ENCODE measurements around the gene PIGL.

Gene PIGL

GRCh38 chr17:16313139-16314090 is 96.4 kb downstream of the PIGL start:
- no peak for DNase-seq

- DNase-seq: no peak
Observed at GRCh38 chr17:16314189-16314588, 97.2 kb downstream of the PIGL start.

GRCh38 chr17:16314859-16315258 is 97.8 kb downstream of the PIGL start:
- DNase-seq: no peak

- DNase-seq: no peak
Observed at GRCh38 chr17:16319969-16320368, 103.0 kb downstream of the PIGL start.

- no peak for DNase-seq
Observed at GRCh38 chr17:16322636-16323035, 105.6 kb downstream of the PIGL start.

- no peak for DNase-seq
Observed at GRCh38 chr17:16325964-16326363, 109.0 kb downstream of the PIGL start.

- no peak for DNase-seq
Observed at GRCh38 chr17:16327018-16327417, 110.0 kb downstream of the PIGL start.

- DNase-seq: no peak
Observed at GRCh38 chr17:16328997-16329396, 112.0 kb downstream of the PIGL start.

GRCh38 chr17:16329519-16330271 is 112.7 kb downstream of the PIGL start:
- no peak for DNase-seq

GRCh38 chr17:16338391-16338790 is 121.4 kb downstream of the PIGL start:
- DNase-seq: no peak

- DNase-seq: no peak
Observed at GRCh38 chr17:16339402-16339801, 122.4 kb downstream of the PIGL start.

GRCh38 chr17:16339959-16340358 is 122.9 kb downstream of the PIGL start:
- DNase-seq: no peak

- DNase-seq: no peak
Observed at GRCh38 chr17:16342979-16343378, 126.0 kb downstream of the PIGL start.

- DNase-seq: no peak
Observed at GRCh38 chr17:16343569-16343968, 126.6 kb downstream of the PIGL start.

- DNase-seq: no peak
Observed at GRCh38 chr17:16345565-16345964, 128.6 kb downstream of the PIGL start.

- no peak for DNase-seq
Observed at GRCh38 chr17:16346721-16347271, 129.8 kb downstream of the PIGL start.

- no peak for DNase-seq
Observed at GRCh38 chr17:16348586-16348985, 131.6 kb downstream of the PIGL start.

GRCh38 chr17:16349431-16349830 is 132.4 kb downstream of the PIGL start:
- no peak for DNase-seq

- no peak for DNase-seq
Observed at GRCh38 chr17:16351831-16352230, 134.8 kb downstream of the PIGL start.

GRCh38 chr17:16352303-16352666 is 135.3 kb downstream of the PIGL start:
- peak; percentile 78 for DNase-seq

GRCh38 chr17:16352667-16353316 is 135.8 kb downstream of the PIGL start:
- DNase-seq: peak; percentile 66

GRCh38 chr17:16353317-16354174 is 136.5 kb downstream of the PIGL start, which contains the start of gene CENPV:
TSS of gene CENPV (minus strand) at chr17:16353469. CDS start at chr17:16353436, 33 bp downstream.
- DNase-seq: peak; percentile 50

Measured in NCI-H748 treated with DMSO at 0.1 percent for 48 hours (cell line).